Smooth muscle cell (in vitro differentiated cells): ENCODE data around the gene TMEM51. TPM values are rescaled to one million over a fixed set of nuclear protein-coding genes. Genes with fewer than 3 reads are reported as not detected.

Source experiments
- DNase-seq: peaks from one replicate; lab custom pipeline; 2025; ENCODE audit not compliant: unreplicated experiment; lab: John Stamatoyannopoulos, UW
- H2AFZ ChIP-seq: fragments of 200-600 bp; sonication (generic); 2 replicates; pipeline ENCODE4 v1.6.0; 2016; ENCODE audit warnings: antibody characterized with exemption, low read depth, mild to moderate bottlenecking
- H3F3A ChIP-seq: fragments of 200-600 bp; sonication (generic); 2 replicates; pipeline ENCODE4 v1.6.0; 2017; ENCODE audit warnings: antibody characterized with exemption, low read depth
- H3K27ac ChIP-seq: fragments of 200-600 bp; sonication (generic); 2 replicates; pipeline ENCODE4 v1.5.1; 2016; ENCODE audit warnings: low read depth, mild to moderate bottlenecking
- H3K27me3 ChIP-seq: fragments of 200-600 bp; sonication (generic); 2 replicates; pipeline ENCODE4 v1.6.1; 2016; ENCODE audit warnings: low read depth, mild to moderate bottlenecking
- H3K36me3 ChIP-seq: fragments of 200-600 bp; sonication (generic); 2 replicates; pipeline ENCODE4 v1.5.1; 2016; ENCODE audit warnings: low read depth
- H3K4me1 ChIP-seq: fragments of 200-600 bp; sonication (generic); 2 replicates; pipeline ENCODE4 v1.5.1; 2016; ENCODE audit warnings: low read depth
- H3K4me2 ChIP-seq: fragments of 200-600 bp; sonication (generic); 2 replicates; pipeline ENCODE4 v1.6.0; 2016; ENCODE audit warnings: mild to moderate bottlenecking
- H3K4me3 ChIP-seq: fragments of 200-600 bp; sonication (generic); 2 replicates; pipeline ENCODE4 v1.5.1; 2016; ENCODE audit warnings: mild to moderate bottlenecking
- H3K79me2 ChIP-seq: fragments of 200-600 bp; sonication (generic); 2 replicates; pipeline ENCODE4 v1.6.0; 2016; ENCODE audit warnings: low read depth, mild to moderate bottlenecking
- H3K9ac ChIP-seq: fragments of 200-600 bp; sonication (generic); 2 replicates; pipeline ENCODE4 v1.6.0; 2016; ENCODE audit warnings: low read depth
- H3K9me3 ChIP-seq: fragments of 200-600 bp; sonication (generic); replicated peaks from 2 replicates; pipeline ENCODE4 v1.5.1; 2016; ENCODE audit warnings: low read depth
- H4K20me1 ChIP-seq: fragments of 200-600 bp; sonication (generic); 2 replicates; pipeline ENCODE4 v1.6.0; 2016; ENCODE audit warnings: low read depth
- WGBS: methylation state at CpG from one replicate; pipeline ENCODE4 v1.1.7; 2016; ENCODE audit warnings: low lambda C conversion rate; 5-methylcytosine and 5-hydroxymethylcytosine counted together
- polyA plus RNA-seq: library from polyadenylated mRNA; unstranded; fragments of >200 nt; fragmentation: Nextera tagmentation; extraction: Ambion mirVana; gene quantifications from 2 replicates; pipeline ENCODE4 v1.2.1, GENCODE V29; 2016
- total RNA-seq: library from RNA; depleted of rRNA; stranded (reverse); fragments of >200 nt; gene quantifications from 2 replicates; pipeline ENCODE4 v1.2.3, GENCODE V29; 2014
- TF ChIP-seq, protein P1 (sequence below): fragments of 200-600 bp; sonication (generic); IDR thresholded peaks from 2 replicates; pipeline ENCODE4 v1.5.1; 2017; ENCODE audit warnings: borderline replicate concordance, mild to moderate bottlenecking, antibody characterized with exemption; ENCODE audit not compliant: insufficient read depth, poor library complexity, severe bottlenecking

The TMEM51 gene
- total and polyA plus RNA-seq, 2 experiments from 2014 or later, result 9.8 to 10.4 TPM

DNA sequence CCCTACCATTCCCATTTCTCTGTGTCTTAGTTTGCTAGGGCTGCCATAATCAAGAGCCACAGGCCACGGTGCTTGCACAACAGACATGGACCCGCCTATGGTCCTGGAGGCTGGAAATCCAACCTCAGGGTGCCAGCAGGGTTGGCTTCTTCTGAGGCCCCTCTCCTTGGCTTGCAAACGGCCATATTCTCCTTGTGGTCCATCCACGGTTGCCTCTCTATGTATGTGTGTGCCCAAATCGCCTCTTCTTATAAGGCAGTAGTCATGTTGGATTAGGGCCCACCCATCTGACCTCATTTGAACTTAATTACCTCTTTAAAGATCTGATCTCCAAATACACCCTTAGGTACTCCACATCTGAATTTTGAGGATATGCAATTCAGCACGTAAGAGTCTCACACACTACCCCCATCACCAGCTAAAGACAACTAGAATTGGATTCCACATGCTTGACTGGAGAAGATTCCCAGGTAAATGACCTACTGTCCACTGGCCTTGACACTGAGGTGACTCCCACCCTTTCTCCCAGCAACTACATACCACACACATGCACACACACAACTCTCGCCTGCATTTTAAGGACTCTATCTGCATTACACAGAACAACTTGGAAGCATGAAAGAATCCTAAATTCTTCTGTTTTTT lies 28.3 kb upstream of the TMEM51 start:
- H4K20me1 ChIP-seq, result no peaks in the 10 kb centered on the region
- no peak overlapping the region for H3K4me3 ChIP-seq
- no peak for DNase-seq
- no peaks in the 10 kb centered on the region for H3K9me3 ChIP-seq
- H2AFZ ChIP-seq, result no peak overlapping the region
- TF ChIP-seq, protein P1, sequence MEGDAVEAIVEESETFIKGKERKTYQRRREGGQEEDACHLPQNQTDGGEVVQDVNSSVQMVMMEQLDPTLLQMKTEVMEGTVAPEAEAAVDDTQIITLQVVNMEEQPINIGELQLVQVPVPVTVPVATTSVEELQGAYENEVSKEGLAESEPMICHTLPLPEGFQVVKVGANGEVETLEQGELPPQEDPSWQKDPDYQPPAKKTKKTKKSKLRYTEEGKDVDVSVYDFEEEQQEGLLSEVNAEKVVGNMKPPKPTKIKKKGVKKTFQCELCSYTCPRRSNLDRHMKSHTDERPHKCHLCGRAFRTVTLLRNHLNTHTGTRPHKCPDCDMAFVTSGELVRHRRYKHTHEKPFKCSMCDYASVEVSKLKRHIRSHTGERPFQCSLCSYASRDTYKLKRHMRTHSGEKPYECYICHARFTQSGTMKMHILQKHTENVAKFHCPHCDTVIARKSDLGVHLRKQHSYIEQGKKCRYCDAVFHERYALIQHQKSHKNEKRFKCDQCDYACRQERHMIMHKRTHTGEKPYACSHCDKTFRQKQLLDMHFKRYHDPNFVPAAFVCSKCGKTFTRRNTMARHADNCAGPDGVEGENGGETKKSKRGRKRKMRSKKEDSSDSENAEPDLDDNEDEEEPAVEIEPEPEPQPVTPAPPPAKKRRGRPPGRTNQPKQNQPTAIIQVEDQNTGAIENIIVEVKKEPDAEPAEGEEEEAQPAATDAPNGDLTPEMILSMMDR, result no peak
- WGBS, result 90% methylated on average over 7 of the region's 7 CpGs
- H3F3A ChIP-seq, result no peaks in the 10 kb centered on the region
- H3K27me3 ChIP-seq, result no peaks in the 10 kb centered on the region
- no peak overlapping the region for H3K4me2 ChIP-seq
- no peaks in the 10 kb centered on the region for H3K79me2 ChIP-seq
- no peak overlapping the region for H3K27ac ChIP-seq
- no peaks in the 10 kb centered on the region for H3K4me1 ChIP-seq
- no peaks in the 10 kb centered on the region for H3K36me3 ChIP-seq
- H3K9ac ChIP-seq, result no peak overlapping the region

DNA sequence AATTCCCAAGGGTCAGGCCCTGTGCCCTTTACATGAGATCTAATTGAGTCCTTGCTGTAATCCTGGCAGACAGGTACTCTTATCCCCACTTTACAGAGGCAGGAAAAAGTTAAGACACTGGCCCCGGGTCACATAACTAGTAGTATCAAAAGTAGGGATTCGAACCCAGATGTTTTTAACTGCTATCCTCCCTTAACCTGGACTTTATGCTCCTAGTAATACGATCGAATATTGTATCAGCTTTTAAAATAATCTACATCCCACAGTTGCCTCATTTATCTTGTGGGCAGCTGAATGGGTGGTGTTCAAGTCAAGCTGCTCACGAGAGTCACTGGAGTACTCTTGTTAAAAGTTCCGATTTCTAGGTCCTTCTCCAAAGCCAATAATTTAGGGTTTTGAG lies 25.5 kb upstream of the TMEM51 start:
- TF ChIP-seq, protein P1, result no peak
- Histone ChIP-seq H3F3A (no peaks in the 10 kb centered on the region), H3K4me3 (no peak overlapping the region), H3K4me2 (no peak overlapping the region), H3K36me3 (no peaks in the 10 kb centered on the region), H3K27me3 (no peaks in the 10 kb centered on the region), H3K4me1 (no peaks in the 10 kb centered on the region), H2AFZ (no peak overlapping the region), H3K79me2 (no peaks in the 10 kb centered on the region), H3K9ac (no peak overlapping the region), H3K9me3 (no peaks in the 10 kb centered on the region), H4K20me1 (no peaks in the 10 kb centered on the region), H3K27ac (no peak overlapping the region)
- WGBS, result 86% methylated on average over 6 of the region's 6 CpGs
- no peak for DNase-seq

DNA sequence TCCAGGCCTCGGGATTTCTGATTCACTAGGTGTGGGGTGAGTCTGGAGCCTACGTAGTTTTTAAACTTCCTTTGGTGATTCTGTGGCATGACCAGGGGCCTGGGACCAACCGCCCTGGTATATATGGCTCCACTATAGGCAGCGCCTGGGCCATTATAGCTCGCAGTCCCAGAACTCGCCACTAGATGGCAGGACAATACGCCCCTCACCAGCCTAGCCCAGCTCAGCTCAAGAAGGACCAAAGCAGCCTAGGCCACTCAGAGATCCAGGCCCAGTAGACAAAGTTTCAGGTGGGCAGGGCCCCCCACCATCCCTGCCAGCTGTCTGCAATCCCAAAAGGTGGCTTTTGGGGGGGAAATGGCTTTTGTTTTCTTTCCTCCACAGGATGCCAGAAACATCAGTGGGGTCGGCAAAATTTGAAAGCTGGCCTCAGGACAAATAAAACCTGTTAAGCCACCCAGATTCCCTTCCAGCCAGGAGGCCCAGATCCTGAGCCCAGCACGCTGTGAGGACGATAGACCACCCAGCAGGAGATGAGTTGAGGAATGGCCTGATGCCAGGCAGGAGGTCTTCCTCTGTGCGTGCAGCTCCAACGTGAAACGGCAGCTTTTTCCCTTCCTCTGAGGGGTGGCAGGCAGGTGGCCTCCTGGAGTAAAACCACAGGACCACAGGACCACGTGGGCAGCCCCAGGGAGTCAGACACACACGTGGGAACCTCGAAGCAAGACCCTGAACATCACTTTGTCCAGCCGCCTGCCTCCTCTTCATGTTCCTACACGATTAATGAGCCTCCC lies 24.8 kb upstream of the TMEM51 start:
- no peaks in the 10 kb centered on the region for H4K20me1 ChIP-seq
- no peaks in the 10 kb centered on the region for H3K4me1 ChIP-seq
- no peak overlapping the region for H3K9ac ChIP-seq
- 40% methylated on average over 18 of the region's 18 CpGs for WGBS
- H3K36me3 ChIP-seq, result no peaks in the 10 kb centered on the region
- no peaks in the 10 kb centered on the region for H3K79me2 ChIP-seq
- no peak overlapping the region for H2AFZ ChIP-seq
- H3K27ac ChIP-seq, result no peak overlapping the region
- no peaks in the 10 kb centered on the region for H3F3A ChIP-seq
- no peak overlapping the region for H3K4me3 ChIP-seq
- DNase-seq, result peak; percentile 44
- H3K4me2 ChIP-seq, result no peak overlapping the region
- H3K9me3 ChIP-seq, result no peaks in the 10 kb centered on the region
- H3K27me3 ChIP-seq, result no peaks in the 10 kb centered on the region
- TF ChIP-seq, protein P1, result peak; percentile 88

DNA sequence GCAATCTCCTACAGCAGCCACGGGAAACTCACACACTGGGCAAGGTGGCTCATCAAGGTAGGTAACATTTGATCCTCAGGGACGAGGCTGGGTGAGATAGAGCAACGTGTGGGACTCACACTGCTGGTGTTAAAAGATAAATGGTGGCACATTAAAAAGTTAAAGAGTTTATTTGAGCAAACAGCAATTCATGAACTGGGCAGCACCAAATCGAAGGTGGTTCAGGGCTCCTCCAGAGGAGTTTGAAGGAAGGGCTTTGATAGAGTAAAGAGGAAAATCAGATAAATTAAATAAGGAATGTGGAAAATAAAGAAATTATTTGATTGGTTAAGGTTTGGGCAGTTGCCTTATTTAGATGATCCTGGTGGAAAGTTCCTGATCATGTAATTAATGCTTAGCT lies 23.6 kb upstream of the TMEM51 start:
- H3K79me2 ChIP-seq, result no peaks in the 10 kb centered on the region
- H3K9me3 ChIP-seq, result no peaks in the 10 kb centered on the region

More for the DNA sequence above, 23.6 kb upstream of the TMEM51 start:
- no peaks in the 10 kb centered on the region for H3K27me3 ChIP-seq
- TF ChIP-seq, protein P1, result no peak
- H3K4me2 ChIP-seq, result no peak overlapping the region
- H4K20me1 ChIP-seq, result no peaks in the 10 kb centered on the region
- no peaks in the 10 kb centered on the region for H3K36me3 ChIP-seq
- no peak overlapping the region for H3K4me3 ChIP-seq
- H3F3A ChIP-seq, result no peaks in the 10 kb centered on the region
- H3K4me1 ChIP-seq, result no peaks in the 10 kb centered on the region
- no peak for DNase-seq
- H3K9ac ChIP-seq, result no peak overlapping the region
- no peak overlapping the region for H3K27ac ChIP-seq
- H2AFZ ChIP-seq, result no peak overlapping the region
- 90% methylated on average over 4 of the region's 4 CpGs for WGBS
